GM11168 (cell line): ENCODE results near the gene CREM.
"Not testable (repeated sequence)": the region's sequence is repeated elsewhere in the genome, so short reads cannot be mapped to it uniquely, and the experiment has no call there.

ENCODE experiments used
- in situ Hi-C: fragments of 300-500 bp; cut with MboI; formaldehyde crosslinking; loops from one replicate; pipeline ENCODE4 v1.12.0; 2022; ENCODE audit warnings: low sequenced_read_pairs; ENCODE audit not compliant: unreplicated experiment

The CREM gene

GRCh38 chr10:35126530-35127288 lies at the start of gene CREM:
Gene CREM (plus strand): TSS chr10:35126846. CDS start chr10:35137836, 10,990 bp downstream.
- in situ Hi-C loops, result no loop called here

- in situ Hi-C loops, result no loop called here
Observed at GRCh38 chr10:35079265-35079664, 47.4 kb upstream of the CREM start.

GRCh38 chr10:35079763-35080162 lies 46.9 kb upstream of the CREM start:
- in situ Hi-C loops, result no loop called here

- in situ Hi-C loops, result not testable (repeated sequence)
Observed at GRCh38 chr10:35080261-35080660, 46.4 kb upstream of the CREM start.

DNA sequence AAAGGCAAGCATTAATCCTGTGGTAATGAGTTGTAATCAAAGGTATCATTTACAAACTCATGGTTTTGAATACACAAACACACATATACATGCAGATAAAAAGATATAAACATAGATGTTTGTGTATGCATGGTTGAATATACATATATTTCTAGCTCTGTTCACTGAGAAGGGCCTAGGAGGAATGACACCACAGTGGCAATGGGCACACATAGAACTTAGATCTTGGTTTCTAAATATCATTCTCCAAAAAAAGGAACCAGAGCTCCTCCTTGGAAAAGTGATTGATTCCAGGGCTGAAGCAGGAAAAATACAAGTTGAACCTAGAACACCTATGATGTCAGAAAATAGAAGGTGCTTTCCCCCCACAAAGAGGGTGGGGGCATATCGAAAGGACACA lies 43.4 kb upstream of the CREM start:
- in situ Hi-C loops, result no loop called here

DNA sequence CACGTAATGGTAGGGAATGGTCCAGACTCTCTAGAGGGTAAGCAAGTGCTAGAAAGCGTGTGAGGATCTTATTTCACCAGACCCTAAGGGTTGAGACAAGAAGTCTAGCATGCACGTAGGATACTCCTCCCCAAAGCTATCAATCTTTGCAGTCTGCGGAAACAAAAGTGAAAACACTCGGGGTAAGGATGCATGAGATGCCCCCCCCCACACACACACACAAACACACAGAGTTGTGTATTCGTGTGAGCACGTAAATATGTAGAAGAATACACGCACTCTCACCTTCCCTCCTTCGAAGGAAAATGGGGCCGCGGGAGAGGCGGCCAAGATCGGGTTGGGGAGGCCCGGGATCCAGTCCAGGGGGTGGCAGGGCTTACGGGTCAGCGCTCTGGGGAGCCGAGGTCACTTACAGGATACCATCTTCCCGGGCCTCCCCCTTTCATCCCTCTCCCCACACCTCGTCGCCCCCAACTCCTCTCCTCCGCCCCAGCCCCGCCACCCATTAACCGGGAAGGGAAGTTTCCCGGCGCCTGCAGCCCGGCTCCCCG lies 37.0 kb upstream of the CREM start:
- in situ Hi-C loops, result no loop called here

GRCh38 chr10:35090162-35090954 lies 36.3 kb upstream of the CREM start, which contains the start of gene CUL2:
Gene CUL2 (minus strand): TSS chr10:35090341. CDS start chr10:35071317, 19,024 bp downstream.
- in situ Hi-C loops, result no loop called here

GRCh38 chr10:35091994-35092790 lies 34.5 kb upstream of the CREM start:
- in situ Hi-C loops, result no loop called here

DNA sequence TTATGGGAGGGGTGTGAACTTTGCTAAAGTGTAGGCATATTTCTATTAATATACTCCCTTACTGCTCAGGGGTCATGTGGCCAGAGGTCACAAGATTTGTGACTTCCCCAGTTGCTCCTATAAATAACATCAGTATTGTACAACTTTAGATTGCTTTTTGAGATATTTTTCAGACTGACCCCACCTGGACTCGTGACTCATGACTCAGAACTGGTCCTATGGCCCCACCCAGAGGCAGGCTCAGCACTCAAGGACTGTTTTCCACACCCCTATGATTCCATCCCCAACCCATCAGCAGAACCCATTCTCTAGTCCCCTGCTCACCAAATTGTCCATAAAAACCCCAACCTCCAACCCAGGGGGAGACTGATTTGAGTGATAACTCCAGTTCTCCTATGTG lies 33.8 kb upstream of the CREM start:
- in situ Hi-C loops, result no loop called here

DNA sequence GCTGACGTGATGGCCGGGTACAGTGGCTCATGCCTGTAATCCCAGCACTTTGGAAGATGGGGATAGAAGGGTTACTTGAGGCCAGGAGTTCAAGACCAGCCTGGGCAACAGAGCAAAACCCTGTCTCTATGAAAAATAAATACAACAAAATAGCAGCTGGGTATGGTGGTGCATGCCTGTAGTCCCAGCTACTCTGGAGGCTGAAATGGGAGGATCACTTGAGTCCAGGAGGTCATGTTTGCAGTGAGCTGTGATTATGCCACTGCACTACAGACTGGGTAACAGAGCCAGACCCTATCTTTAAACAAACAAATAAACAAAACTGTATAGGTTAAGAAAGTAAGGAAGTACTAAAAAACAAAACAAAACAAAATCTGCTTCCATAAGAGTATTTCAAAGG lies 30.3 kb upstream of the CREM start:
- in situ Hi-C loops, result no loop called here

- in situ Hi-C loops, result no loop called here
Observed at GRCh38 chr10:35097510-35097909, 29.1 kb upstream of the CREM start.

DNA sequence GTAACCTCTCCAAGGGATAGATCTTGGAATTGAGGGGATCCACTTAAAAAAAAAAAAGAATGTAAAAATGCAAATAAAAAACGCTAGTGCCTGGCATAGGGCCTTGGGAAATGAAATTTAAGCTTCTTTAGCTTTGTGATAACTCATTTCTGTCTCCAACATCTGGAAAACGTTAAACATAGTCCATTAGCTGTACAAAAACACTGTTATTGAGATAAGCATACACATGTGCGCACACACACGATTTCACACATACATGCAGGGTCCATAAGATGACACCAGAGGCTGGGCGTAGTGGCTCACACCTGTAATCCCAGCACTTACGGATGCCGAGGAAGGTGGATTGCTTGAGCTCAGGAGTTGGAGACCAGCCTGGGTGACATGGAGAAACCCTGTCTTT lies 22.8 kb upstream of the CREM start:
- in situ Hi-C loops, result loop anchor here (25.0 kb wide), 1 partner anchor 458 kb away; no protein-coding TSS in a partner anchor

- in situ Hi-C loops, result loop anchor here (25.0 kb wide), 1 partner anchor 450 kb away; no protein-coding TSS in a partner anchor
Observed at GRCh38 chr10:35112571-35112970, 14.1 kb upstream of the CREM start.

- in situ Hi-C loops, result loop anchor here (25.0 kb wide), 1 partner anchor 443 kb away; no protein-coding TSS in a partner anchor
Observed at GRCh38 chr10:35119378-35119777, 7.3 kb upstream of the CREM start.

DNA sequence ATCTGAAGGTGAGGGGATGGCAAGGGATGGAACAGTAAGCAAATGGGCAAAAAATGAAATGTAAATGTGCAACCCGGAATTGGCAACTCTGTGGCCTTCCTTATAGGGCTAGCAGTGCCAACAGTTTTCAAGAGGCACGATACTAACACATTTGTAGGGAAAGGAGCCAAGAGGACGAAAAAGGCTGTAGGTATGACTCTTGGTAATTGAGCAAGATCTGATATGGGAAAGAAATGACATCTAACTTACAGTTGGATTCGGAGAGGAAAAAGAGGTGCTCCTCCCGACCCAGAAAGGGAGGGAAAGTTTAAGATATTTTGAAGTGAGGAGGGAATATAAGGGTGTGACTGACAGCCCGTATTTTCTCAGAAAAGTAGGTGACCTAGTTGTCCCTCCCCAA lies 2.1 kb upstream of the CREM start:
- in situ Hi-C loops, result loop anchor here (5.0 to 25.0 kb wide), 2 partner anchors 88 to 438 kb away; no protein-coding TSS in a partner anchor

DNA sequence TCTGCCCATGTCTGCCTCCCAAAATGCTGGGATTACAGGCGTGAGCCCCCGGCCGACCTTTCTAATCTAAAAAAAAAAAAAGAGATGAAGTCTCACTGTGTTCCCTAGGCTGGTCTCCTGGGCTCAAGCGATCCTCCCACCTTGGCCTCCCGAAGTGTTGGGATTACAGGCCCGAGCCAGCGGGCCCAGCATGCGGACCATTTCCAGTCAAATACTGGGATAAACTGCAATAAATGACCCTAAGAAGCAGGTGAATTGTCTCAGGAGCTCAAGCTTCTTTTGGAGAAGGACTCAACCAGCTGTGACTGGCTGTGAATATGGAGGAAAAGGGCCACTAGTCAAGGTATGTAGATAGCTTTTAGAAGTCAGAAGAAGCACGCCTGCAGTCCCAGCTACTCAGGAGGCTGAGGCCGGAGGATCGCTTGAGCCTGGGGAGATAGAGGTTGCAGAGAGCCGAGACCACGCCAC lies 550 bp upstream of the CREM start:
- in situ Hi-C loops, result no loop called here

DNA sequence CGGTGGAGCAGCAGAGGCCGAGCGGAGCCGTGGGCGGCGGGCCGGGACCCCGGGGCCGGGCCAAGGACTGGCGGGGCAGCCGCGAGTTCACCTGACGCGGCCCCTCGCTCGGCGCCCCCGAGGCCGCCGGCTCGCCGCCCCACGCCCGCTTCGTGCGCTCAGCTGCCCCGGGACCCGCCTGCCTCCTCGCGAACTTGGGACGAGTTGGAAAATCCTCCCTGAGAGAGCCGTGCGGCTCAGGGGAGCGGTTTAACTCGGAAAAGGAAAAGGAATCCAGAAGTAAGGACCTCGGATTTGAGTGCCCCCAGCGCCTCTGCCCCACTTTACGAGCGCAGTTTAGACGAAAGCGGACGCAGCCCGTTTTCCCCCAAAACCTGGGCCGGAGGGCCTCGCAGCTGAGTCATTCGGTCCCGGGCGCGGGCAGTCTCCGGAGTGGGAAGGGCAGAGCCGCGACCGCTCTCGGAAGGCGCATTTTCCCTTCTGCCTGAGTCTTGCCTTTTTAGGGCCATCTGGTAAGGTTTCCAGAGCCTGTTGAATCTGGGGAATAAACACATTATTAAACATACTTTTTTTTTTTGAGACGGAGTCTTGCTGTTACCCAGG lies 744 bp downstream of the CREM start:
- in situ Hi-C loops, result no loop called here

DNA sequence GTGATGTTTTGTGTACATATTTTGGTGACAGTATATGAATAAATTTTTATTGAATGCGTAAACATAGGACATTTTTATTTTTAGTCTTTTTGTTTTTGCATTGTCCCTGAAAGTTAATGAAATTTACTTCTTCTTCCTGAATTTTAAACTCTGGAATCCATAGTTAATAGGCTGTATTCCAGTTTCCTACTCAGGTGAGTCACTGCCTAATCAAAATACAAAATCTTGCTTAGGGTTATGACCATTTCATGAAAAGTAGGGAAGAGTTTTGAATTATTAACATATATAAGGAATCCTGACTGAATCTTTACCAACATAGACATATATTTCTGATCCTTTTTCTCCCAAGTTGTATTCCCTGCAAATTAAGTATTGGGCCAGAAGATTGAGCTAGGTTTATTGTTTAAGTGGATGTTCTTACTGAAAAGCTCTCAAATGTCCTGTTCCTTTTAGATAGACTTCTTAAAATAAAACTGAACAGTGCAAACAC lies 2.6 kb downstream of the CREM start:
- in situ Hi-C loops, result no loop called here

DNA sequence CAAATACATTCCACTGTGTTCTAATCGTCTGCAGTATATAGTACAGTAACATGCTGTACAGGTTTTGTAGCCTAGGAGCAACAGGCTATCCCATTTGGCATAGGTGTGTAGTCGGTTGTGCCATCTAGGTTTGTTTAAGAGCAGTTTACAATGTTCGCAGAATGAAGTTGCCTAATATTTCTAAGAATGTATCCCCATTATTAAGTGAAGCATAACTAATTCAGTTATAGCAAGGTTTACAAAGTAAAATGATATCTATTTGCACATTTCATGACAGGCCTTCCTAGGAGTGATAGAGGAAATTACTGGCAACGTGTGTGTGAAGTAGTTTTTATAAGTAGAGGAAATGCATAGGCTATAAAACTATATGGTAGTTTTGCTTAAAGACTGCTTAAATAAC lies 4.0 kb downstream of the CREM start:
- in situ Hi-C loops, result no loop called here
